HG03342 (cell line): Measurements from ENCODE around the gene POLD2.

Source experiments
- ATAC-seq: cut with Tn5 transposase; IDR thresholded peaks from one replicate; pipeline ENCODE4 v1.9.1; 2021; ENCODE audit warnings: mild to moderate bottlenecking, moderate library complexity; ENCODE audit not compliant: unreplicated experiment

The POLD2 gene

DNA sequence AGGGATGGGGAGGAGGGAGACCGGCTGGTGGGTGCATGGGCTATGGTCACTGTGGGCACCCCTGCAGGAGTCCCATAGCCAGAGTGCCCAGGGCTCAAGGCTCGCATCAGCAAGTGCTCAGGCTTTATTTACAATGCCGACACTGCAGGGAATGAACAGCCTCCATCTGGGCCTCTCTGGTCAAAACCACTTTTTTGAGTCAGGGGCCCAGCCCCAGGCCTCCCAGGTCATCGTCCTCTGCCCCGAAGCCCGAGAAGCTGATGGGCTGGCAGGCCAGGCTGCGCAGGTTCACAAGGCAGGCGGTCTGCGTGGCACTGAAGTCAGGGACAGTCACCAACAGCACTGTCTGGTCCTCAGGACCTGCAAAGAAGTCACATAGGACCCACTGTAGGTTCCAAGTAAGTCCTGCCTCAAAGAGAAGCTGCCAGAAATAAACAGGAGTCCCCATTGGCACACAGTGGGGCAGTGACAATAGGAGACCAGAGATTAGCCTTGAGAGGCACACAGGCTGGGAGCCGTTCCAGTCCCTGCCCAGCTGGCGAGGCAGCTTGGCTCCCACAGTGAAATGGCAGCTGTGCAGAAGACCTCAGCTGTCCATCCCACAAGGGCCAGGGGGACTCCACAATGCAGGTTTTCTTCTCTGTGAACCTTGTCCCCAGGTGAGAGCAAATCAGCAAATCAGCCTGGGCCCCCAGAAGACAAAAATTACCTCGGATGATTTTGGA is 8.6 kb downstream of the POLD2 start:
- no peak for ATAC-seq

GRCh38 chr7:44113764-44114354 is 9.5 kb downstream of the POLD2 start:
- ATAC-seq: no peak

DNA sequence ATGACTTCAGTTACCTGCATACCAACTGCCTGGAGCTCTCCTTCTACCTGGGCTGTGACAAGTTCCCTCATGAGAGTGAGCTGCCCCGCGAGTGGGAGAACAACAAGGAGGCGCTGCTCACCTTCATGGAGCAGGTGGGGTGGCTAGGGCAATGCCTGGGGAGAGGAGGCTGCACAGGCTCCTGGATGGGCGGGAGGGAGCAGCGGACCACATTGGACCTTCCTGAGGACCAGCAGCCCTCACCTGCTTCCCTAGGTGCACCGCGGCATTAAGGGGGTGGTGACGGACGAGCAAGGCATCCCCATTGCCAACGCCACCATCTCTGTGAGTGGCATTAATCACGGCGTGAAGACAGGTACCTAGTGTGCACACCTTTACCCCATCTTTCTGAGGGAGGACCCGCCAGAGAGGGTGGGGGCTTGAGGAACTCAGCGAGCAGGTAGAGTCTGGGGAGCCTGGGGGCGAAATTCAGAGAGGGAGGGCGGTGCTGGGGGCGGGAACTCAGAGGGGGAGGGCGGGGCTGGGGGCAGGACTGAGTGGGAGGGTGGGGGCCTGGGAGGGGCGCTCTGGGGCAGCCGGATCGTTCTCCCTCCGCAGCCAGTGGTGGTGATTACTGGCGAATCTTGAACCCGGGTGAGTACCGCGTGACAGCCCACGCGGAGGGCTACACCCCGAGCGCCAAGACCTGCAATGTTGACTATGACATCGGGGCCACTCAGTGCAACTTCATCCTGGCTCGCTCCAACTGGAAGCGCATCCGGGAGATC is 10.2 kb downstream of the POLD2 start:
- no peak for ATAC-seq

DNA sequence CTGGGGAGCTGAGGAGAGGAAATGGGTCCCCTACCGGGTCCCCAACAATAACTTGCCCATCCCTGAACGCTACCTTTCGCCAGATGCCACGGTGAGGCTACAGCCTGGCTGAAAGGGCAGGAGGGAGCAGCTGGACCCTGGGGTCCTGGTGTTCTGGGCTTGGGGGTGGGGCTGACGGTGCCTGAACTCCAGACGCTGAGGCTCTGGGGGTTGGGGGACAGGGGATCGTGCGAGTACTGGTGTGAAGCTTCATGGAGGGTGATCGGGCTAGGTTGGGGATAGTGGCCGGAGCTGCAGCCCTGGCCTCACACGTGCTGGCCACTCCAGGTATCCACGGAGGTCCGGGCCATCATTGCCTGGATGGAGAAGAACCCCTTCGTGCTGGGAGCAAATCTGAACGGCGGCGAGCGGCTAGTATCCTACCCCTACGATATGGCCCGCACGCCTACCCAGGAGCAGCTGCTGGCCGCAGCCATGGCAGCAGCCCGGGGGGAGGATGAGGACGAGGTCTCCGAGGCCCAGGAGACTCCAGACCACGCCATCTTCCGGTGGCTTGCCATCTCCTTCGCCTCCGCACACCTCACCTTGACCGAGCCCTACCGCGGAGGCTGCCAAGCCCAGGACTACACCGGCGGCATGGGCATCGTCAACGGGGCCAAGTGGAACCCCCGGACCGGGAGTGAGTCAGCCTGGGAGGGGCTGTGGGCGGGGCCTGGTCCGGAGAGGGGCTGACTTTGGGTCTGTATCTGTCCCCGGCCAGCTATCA is 10.9 kb downstream of the POLD2 start:
- no peak for ATAC-seq

DNA sequence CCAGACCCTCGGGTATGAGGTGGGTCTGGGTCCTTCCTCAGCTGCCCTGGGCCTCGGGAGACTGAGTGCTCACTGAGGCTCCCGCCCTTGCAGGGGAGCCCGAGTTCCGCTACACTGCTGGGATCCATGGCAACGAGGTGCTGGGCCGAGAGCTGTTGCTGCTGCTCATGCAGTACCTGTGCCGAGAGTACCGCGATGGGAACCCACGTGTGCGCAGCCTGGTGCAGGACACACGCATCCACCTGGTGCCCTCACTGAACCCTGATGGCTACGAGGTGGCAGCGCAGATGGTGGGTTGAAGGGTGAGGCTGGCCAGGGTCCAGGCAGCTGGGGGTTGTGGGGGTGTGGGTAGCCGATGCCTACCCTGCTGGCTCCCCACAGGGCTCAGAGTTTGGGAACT is 11.6 kb downstream of the POLD2 start:
- ATAC-seq: no peak

GRCh38 chr7:44110719-44111635 is 12.4 kb downstream of the POLD2 start:
- ATAC-seq: no peak

- ATAC-seq: no peak
These were observed 13.4 kb downstream of the POLD2 start for GRCh38 chr7:44109991-44110390.

DNA sequence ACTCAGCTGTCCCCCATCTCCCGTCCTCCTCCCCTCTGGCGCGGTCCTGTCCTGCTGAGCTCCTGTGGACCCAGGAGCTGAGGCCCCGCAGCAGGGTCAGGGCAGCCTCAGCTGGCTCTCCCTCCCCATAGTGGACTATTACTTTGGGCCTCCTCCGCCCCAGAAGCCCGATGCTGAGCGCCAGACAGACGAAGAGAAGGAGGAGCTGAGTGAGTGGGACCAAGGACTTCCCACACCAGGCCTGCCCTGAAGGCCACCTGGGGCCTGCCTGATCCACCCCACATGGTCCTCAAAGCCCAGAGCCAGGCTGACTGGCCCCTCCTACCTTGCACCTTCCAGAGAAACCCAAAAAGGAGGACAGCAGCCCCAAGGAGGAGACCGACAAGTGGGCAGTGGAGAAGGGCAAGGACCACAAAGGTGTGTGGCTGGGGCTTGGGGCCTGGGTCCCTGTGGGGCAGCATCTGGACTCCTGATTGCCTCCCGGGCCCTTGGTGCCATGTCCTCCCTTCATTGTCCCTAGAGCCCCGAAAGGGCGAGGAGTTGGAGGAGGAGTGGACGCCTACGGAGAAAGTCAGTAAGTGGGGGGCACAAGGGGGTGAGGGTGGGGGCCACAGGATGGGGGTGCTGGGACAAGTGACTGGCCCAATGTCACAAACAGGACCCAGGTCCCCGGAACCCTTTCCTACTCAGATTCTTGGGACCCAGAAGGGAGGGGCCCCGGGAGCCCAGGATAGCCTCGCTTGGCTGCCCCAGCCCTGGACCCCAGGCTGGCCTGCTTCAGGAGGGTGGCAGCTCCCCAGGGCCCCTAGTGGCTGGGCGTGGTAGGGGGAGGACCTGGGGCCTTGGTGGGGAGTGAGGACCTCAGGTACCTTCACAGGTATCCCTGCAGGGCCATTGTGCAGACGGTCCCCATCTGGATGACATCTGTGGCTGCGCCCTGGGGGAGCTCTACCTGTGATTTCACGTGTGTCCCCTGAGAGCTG is 14.3 kb downstream of the POLD2 start:
- no peak for ATAC-seq

DNA sequence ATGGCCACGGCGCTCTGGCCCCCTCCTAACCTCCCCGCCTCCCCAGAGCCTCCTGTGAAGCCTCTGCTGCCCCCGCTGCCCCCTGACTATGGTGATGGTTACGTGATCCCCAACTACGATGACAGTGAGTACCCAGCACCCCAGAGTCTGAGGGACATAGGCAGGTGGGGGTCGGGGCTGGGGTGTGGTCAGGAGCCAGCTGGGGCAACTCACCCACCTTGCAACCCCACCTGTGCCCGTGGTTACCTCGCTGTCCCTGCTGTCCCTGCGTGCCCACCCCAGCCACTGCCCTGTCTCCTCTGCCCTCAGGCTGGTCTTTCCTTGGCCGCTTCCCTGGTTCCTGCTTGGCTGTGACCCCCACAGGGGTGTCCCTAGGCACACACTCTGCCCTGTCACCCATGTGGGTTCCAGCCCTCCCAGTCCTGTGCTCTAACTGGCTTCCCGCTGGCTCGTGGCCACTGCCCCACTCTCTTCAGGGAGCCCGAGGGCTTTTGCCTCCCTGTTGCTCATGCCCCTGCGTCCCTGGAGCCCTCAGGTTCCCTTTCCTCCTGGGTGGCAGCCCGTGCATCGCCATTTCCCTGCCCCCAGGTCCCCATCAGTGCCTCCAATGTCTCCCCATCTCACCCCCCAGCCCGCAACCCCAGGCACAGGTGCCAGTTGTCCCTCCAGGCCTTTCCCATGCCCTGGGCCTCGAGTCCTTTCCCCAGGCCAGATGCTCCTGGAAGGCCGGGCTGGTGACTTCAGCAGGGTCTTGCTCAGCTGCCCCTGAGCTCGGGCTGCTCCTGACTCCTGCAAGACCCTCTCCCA is 15.2 kb downstream of the POLD2 start:
- ATAC-seq: no peak

DNA sequence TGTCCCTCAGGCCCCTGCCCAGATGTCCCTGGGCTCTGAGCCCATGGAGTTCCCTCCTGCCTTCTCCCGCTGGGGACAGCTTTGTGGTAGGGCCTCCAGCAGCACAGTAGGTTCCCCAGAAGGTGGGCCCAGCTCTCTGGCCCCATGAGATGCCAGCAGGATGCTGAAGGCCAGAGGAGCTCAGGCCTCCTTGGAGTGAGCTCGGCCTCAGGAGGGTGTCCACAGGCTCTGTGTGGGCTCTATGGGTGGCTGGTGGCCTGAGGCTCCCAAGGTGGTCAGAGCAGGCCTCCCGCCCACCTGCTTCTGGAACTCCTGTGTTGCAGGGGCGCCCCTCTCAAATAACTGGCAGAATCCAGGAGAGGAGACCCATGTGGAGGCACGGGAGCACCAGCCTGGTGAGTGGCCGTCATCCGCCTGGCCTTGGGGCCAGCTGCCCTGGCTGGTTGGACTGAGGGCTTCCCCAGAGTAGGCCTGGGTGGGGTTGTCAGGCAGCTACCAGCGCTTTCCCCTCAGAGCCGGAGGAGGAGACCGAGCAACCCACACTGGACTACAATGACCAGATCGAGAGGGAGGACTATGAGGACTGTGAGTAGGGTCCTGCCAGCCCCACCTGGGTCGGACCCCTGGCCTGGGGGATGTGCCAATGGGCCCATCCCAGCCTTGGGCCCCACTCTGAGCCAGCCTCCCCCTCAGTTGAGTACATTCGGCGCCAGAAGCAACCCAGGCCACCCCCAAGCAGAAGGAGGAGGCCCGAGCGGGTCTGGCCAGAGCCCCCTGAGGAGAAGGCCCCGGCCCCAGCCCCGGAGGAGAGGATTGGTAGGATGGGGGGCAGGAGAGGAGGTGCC is 16.0 kb downstream of the POLD2 start:
- no peak for ATAC-seq

- no peak for ATAC-seq
These were observed 16.9 kb downstream of the POLD2 start for GRCh38 chr7:44106311-44107065.

- ATAC-seq: no peak
These were observed 17.5 kb downstream of the POLD2 start for GRCh38 chr7:44105832-44106231.

DNA sequence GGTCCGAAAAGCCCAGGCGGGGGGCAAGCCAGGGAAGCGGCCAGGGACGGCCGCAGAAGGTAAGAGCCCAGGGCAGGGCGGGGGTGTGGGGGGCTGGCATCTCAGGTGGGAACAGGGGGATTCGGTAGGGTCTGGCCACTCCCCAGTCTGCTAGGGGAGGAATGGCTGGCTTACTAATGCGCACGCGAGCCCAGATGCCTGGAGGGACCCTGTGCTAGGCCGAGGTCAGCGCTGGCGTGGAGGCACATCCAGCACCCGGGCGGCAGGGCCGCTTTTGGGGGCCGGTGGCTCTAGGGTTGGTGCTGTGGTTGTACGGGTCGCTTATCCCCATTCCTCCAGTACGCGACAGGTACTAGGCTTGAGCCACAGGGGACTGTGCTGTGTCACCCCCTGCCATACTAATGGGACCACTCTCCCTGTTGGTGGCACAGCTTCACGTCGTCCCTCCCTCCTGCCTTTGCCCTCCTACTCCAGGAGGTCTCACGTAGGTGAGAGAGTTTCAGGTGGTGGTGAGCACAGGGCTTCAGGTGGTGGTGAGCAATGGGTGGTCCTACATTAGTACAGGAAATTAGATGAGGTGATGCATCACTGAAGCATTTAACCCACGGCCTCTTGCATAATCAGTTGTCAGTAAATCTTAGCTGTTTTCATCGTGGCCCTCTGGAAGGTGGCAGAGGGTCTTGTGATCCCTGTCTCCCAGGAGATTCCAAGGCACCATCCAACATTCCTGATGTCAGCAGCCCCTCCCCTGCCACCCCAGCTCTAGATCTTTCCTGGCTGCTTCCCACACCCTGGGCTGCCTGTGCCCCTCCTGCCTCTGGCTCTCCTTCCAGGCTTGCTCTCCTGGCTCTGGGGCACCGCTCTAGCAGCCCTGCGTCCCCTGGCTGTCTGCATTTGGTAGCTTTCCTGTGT is 18.2 kb downstream of the POLD2 start:
- no peak for ATAC-seq

GRCh38 chr7:44103923-44104859 is 19.2 kb downstream of the POLD2 start, which contains the start of gene AEBP1:
AEBP1 (plus strand) TSS chr7:44104345; CDS start chr7:44104666, 321 bp downstream.
- ATAC-seq: no peak
